H1 (cell line): ENCODE data around the gene DBNL. TPM values are rescaled to one million over a fixed set of nuclear protein-coding genes. Genes with fewer than 3 reads are reported as not detected.

Experiments
- CTCF ChIA-PET: fragments of 300-600 bp; sonication (Branson Sonifier 250); formaldehyde crosslinking; loops from one replicate; lab custom pipeline; 2021; ENCODE audit not compliant: partially characterized antibody; lab: Charles Lee
- POLR2A ChIA-PET: fragments of 300-600 bp; sonication (Branson Sonifier 250); formaldehyde crosslinking; loops from one replicate; lab custom pipeline; 2021; ENCODE audit warnings: inconsistent platforms; ENCODE audit not compliant: partially characterized antibody; lab: Charles Lee
- DNase-seq, 2 experiments: peaks; one replicate each; pipeline versions ENCODE4 v3.0.0 to v3.0.0-alpha.2; 2010 to 2022; ENCODE audit warnings: low spot score in 2 of 2, low read depth in 1 of 2, mixed read lengths in 1 of 2
- FAIRE-seq: peaks from 2 replicates; lab custom pipeline; 2011; peaks lifted over from hg19 to GRCh38; lab: Jason Lieb, UNC
- H2AFZ ChIP-seq: 2 replicates; pipeline ENCODE4 v1.8.1; 2012; ENCODE audit warnings: low read length, inconsistent platforms
- H2AK5ac ChIP-seq: 2 replicates; pipeline ENCODE4 v1.6.1; 2013; ENCODE audit warnings: low read depth, low read length
- H2BK120ac ChIP-seq: replicated peaks from 2 replicates; pipeline ENCODE3; 2013; ENCODE audit warnings: low read depth, low read length, inconsistent platforms
- H2BK12ac ChIP-seq: 2 replicates; pipeline ENCODE4 v1.6.1; 2013; ENCODE audit warnings: low read depth, low read length
- H2BK15ac ChIP-seq: 2 replicates; pipeline ENCODE4 v1.6.1; 2013; ENCODE audit warnings: low read length
- H2BK20ac ChIP-seq: 2 replicates; pipeline ENCODE4 v1.6.1; 2013; ENCODE audit warnings: low read length
- H2BK5ac ChIP-seq: 2 replicates; pipeline ENCODE4 v1.6.1; 2013; ENCODE audit warnings: low read depth, low read length
- H3K14ac ChIP-seq: 2 replicates; pipeline ENCODE4 v1.6.1; 2013; ENCODE audit warnings: inconsistent platforms; ENCODE audit not compliant: insufficient read length
- H3K18ac ChIP-seq: 2 replicates; pipeline ENCODE4 v1.6.1; 2013; ENCODE audit warnings: low read length; ENCODE audit errors: extremely low read depth
- H3K23ac ChIP-seq: 2 replicates; pipeline ENCODE4 v1.6.1; 2013; ENCODE audit warnings: inconsistent platforms; ENCODE audit not compliant: insufficient read length
- H3K23me2 ChIP-seq: 2 replicates; pipeline ENCODE4 v1.6.1; 2013; ENCODE audit warnings: low read depth, low read length
- H3K27ac ChIP-seq: 2 replicates; pipeline ENCODE4 v1.6.1; 2011; ENCODE audit warnings: low read depth, low read length, inconsistent platforms
- H3K27me3 ChIP-seq, 4 experiments: replicated peaks in 1 of 4; 1 replicate in 1 of 4; 2 replicates in 3 of 4; pipeline versions ENCODE4 v1.6.1 to v1.8.1; 2011 to 2013; ENCODE audit warnings: low read length in 3 of 4, mild to moderate bottlenecking in 3 of 4, inconsistent platforms in 2 of 4, mixed read lengths in 2 of 4, moderate library complexity in 1 of 4; ENCODE audit not compliant: control insufficient read depth in 3 of 4, insufficient read depth in 3 of 4; ENCODE audit errors: extremely low read depth in 1 of 4
- H3K36me3 ChIP-seq, 4 experiments: 2 replicates each; pipeline versions ENCODE4 v1.6.1 to v1.8.1; 2011 to 2013; ENCODE audit warnings: mild to moderate bottlenecking in 4 of 4, low read length in 3 of 4, moderate library complexity in 2 of 4, control low read depth in 1 of 4, inconsistent platforms in 1 of 4; ENCODE audit not compliant: insufficient read depth in 4 of 4, control insufficient read depth in 2 of 4
- H3K4ac ChIP-seq: replicated peaks from 2 replicates; pipeline ENCODE3; 2013; ENCODE audit warnings: low read length, low read depth, mixed read lengths, inconsistent platforms; ENCODE audit not compliant: insufficient read length
- H3K4me1 ChIP-seq, 4 experiments: replicated peaks in 1 of 4; 1 replicate in 1 of 4; 2 replicates in 3 of 4; pipeline versions ENCODE4 v1.6.1 to v1.8.1; 2011 to 2013; ENCODE audit warnings: low read length in 3 of 4, inconsistent platforms in 2 of 4, mixed read lengths in 1 of 4; ENCODE audit not compliant: insufficient read depth in 4 of 4, control insufficient read depth in 3 of 4
- H3K4me2 ChIP-seq, 2 experiments: 2 replicates each; pipeline versions ENCODE4 v1.6.1 to v1.8.1; 2011 to 2013; ENCODE audit warnings: low read depth in 2 of 2, low read length in 2 of 2, control low read depth in 1 of 2, inconsistent platforms in 1 of 2, mild to moderate bottlenecking in 1 of 2; ENCODE audit not compliant: insufficient read depth in 1 of 2
- H3K4me3 ChIP-seq, 4 experiments: fragments of 200-600, 300-600 bp in 1 of 4; sonication (generic), shearing (Covaris generic), sonication (Bioruptor Twin) in 1 of 4; 2 replicates each; pipeline versions ENCODE4 v1.5.1 to v1.8.1; 2011 to 2016; ENCODE audit warnings: low read length in 4 of 4, low read depth in 3 of 4, control low read depth in 2 of 4, inconsistent platforms in 2 of 4, mild to moderate bottlenecking in 2 of 4, mixed read lengths in 1 of 4, moderate library complexity in 1 of 4; ENCODE audit not compliant: insufficient read depth in 2 of 4; ENCODE audit errors: extremely low read depth in 1 of 4
- H3K56ac ChIP-seq: replicated peaks from 2 replicates; pipeline ENCODE3; 2013; ENCODE audit warnings: low read depth, mild to moderate bottlenecking, mixed read lengths, low read length, inconsistent platforms; ENCODE audit not compliant: insufficient read length
- H3K79me1 ChIP-seq: 2 replicates; pipeline ENCODE4 v1.6.1; 2013; ENCODE audit warnings: low read depth, low read length, control low read depth
- H3K79me2 ChIP-seq, 2 experiments: 2 replicates each; pipeline versions ENCODE4 v1.6.1 to v1.8.1; 2012 to 2013; ENCODE audit warnings: low read length in 2 of 2, mild to moderate bottlenecking in 2 of 2, inconsistent platforms in 1 of 2; ENCODE audit not compliant: insufficient read depth in 2 of 2, control insufficient read depth in 1 of 2
- H3K9ac ChIP-seq, 4 experiments: replicated peaks in 1 of 4; 1 replicate in 1 of 4; 2 replicates in 3 of 4; pipeline versions ENCODE4 v1.6.1 to v1.8.1; 2011 to 2013; ENCODE audit warnings: low read depth in 3 of 4, low read length in 3 of 4, control low read depth in 2 of 4, mild to moderate bottlenecking in 2 of 4, moderate library complexity in 2 of 4, inconsistent platforms in 1 of 4; ENCODE audit errors: extremely low read depth in 1 of 4
- H3K9me3 ChIP-seq, 2 experiments: 2 replicates each; pipeline versions ENCODE4 v1.6.1 to v1.8.1; 2012 to 2013; ENCODE audit warnings: mild to moderate bottlenecking in 2 of 2, moderate library complexity in 2 of 2, control low read depth in 1 of 2, inconsistent platforms in 1 of 2, low read depth in 1 of 2, low read length in 1 of 2, mixed read lengths in 1 of 2; ENCODE audit not compliant: insufficient read depth in 2 of 2
- H4K20me1 ChIP-seq, 2 experiments: replicated peaks in 1 of 2; 2 replicates each; pipeline versions ENCODE3 to v1.8.1; 2011 to 2013; ENCODE audit warnings: inconsistent platforms in 2 of 2, low read length in 2 of 2, mild to moderate bottlenecking in 1 of 2; ENCODE audit not compliant: insufficient read depth in 2 of 2, control insufficient read depth in 1 of 2
- H4K5ac ChIP-seq: 2 replicates; pipeline ENCODE4 v1.6.1; 2013; ENCODE audit warnings: low read length, low read depth, mixed read lengths, inconsistent platforms; ENCODE audit not compliant: insufficient read length
- H4K8ac ChIP-seq: 2 replicates; pipeline ENCODE4 v1.8.0; 2013; ENCODE audit warnings: mild to moderate bottlenecking, moderate library complexity, low read length, inconsistent platforms; ENCODE audit not compliant: insufficient read depth; ENCODE audit errors: extremely low read depth
- H4K91ac ChIP-seq: replicated peaks from 2 replicates; pipeline ENCODE3; 2013; ENCODE audit warnings: low read length, mixed read lengths, inconsistent platforms; ENCODE audit not compliant: insufficient read length
- CEBPB ChIP-seq: IDR thresholded peaks from 2 replicates; pipeline ENCODE4 v1.6.1; 2012; ENCODE audit warnings: low read depth, low read length
- CTBP2 ChIP-seq: IDR thresholded peaks from 2 replicates; pipeline ENCODE4 v1.7.0; 2011; ENCODE audit warnings: borderline replicate concordance, mild to moderate bottlenecking, moderate library complexity, mixed read lengths, low read length; ENCODE audit not compliant: insufficient read depth, insufficient read length
- KDM4A ChIP-seq: IDR thresholded peaks from one replicate; pipeline ENCODE4 v1.7.1; 2012; ENCODE audit warnings: low read depth, mild to moderate bottlenecking, moderate library complexity, low read length, inconsistent platforms; ENCODE audit not compliant: severe bottlenecking
- NANOG ChIP-seq: IDR thresholded peaks from 2 replicates; pipeline ENCODE4 v1.6.1; 2011; ENCODE audit warnings: low read length, low read depth, mild to moderate bottlenecking, inconsistent platforms; ENCODE audit not compliant: insufficient read depth, poor library complexity, severe bottlenecking
- USF2 ChIP-seq: IDR thresholded peaks from 2 replicates; pipeline ENCODE4 v1.6.1; 2011; ENCODE audit warnings: low read length, improper control_type of control experiment
- WGBS, 2 experiments: shearing (Covaris generic) in 1 of 2; methylation state at CpG; one replicate each; pipeline versions ENCODE4 v1.1.6 to v1.1.7; 2013 to 2015; ENCODE audit warnings: low lambda C conversion rate in 2 of 2, mixed read lengths in 2 of 2, inconsistent platforms in 1 of 2, low coverage in 1 of 2, missing lambda C conversion rate in 1 of 2; ENCODE audit not compliant: insufficient replicate concordance in 2 of 2, insufficient coverage in 1 of 2, insufficient read length in 1 of 2; ENCODE audit errors: extremely low coverage in 1 of 2, missing lambda C conversion rate in 1 of 2; 5-methylcytosine and 5-hydroxymethylcytosine counted together
- polyA plus RNA-seq, 7 experiments: library from polyadenylated mRNA; depleted of rRNA in 3 of 7; stranded (reverse) in 5 of 7; unstranded in 2 of 7; fragments of >200 nt in 5 of 7; fragments of 200-250 nt in 2 of 7; gene quantifications; 1 replicate in 5 of 7; 2 replicates in 1 of 7; 4 replicates in 1 of 7; pipeline versions ENCODE4 v1.2.1 to v1.2.3, GENCODE V29; 2011 to 2013; ENCODE audit warnings: missing spikeins in 2 of 7, mixed read lengths in 2 of 7
- total RNA-seq: library from RNA; stranded (reverse); fragmentation: NEBNext Ultra II Directional; extraction: Animal tissue kit (Norgen Biotek cat#: 25700); gene quantifications from 2 replicates; pipeline ENCODE4 v1.2.1, GENCODE V29; 2021

DBNL gene
- total and polyA plus RNA-seq, 2 of the 8 experiments (the other 6 are each of a cell fraction or from before 2014, with no cell fraction given): 30.9 to 56.6 TPM

GRCh38 chr7:44071726-44072363 lies 27.3 kb downstream of the DBNL start:
- H3K27ac ChIP-seq: no peak overlapping the region
- H4K8ac ChIP-seq: no peak overlapping the region
- peaks cover 0 to 3% (median 0%) of the 10 kb centered on the region in 4 experiments; a peak in 2 of 7 replicates for H3K27me3 ChIP-seq
- POLR2A ChIA-PET: interaction anchor here (0.9 to 2.1 kb wide), 7 partner anchors 8 to 51 kb away, joined by 3 to 9 read pairs (median 4); partner anchors contain the start of gene POLD2
- peaks cover 5 to 14% (median 8%) of the 10 kb centered on the region in 4 experiments; a peak in 7 of 8 replicates for H3K36me3 ChIP-seq
- H3K23ac ChIP-seq: no peak overlapping the region
- H3K9ac ChIP-seq: no peak overlapping the region
- H3K4ac ChIP-seq: peak overlapping the region; percentile 29
- H3K56ac ChIP-seq: no peak overlapping the region
- no peak overlapping the region for H2AFZ ChIP-seq
- 84% methylated on average over 9 of the region's 9 CpGs; no CpG with 5 or more reads in 1 of the 2 experiments for WGBS, 2 experiments
- no peak overlapping the region for H3K4me2 ChIP-seq
- H2BK120ac ChIP-seq: no peak overlapping the region
- no peak overlapping the region for H3K4me3 ChIP-seq
- no peaks in the 10 kb centered on the region for H3K23me2 ChIP-seq
- H3K79me2 ChIP-seq: no peaks in the 10 kb centered on the region
- TF ChIP-seq USF2 (no peak), NANOG (no peak), CTBP2 (no peak), KDM4A (no peak), CEBPB (no peak)
- H2BK5ac ChIP-seq: no peak overlapping the region
- no peak overlapping the region for H3K14ac ChIP-seq
- H2BK20ac ChIP-seq: no peak overlapping the region
- no peaks in the 10 kb centered on the region for H3K9me3 ChIP-seq
- no peaks in the 10 kb centered on the region for H3K79me1 ChIP-seq
- FAIRE-seq (no peak), DNase-seq (no peak)
- H4K91ac ChIP-seq: no peak overlapping the region
- no peak overlapping the region for H2AK5ac ChIP-seq
- H3K18ac ChIP-seq: no peak overlapping the region
- CTCF ChIA-PET: interaction anchor here (0.7 to 2.1 kb wide), 17 partner anchors 8 to 165 kb away, joined by 3 to 10 read pairs (median 4); no protein-coding TSS in a partner anchor
- peaks cover 0 to 6% of the 10 kb centered on the region in 2 experiments for H4K20me1 ChIP-seq
- H4K5ac ChIP-seq: no peak overlapping the region
- no peaks in the 10 kb centered on the region for H3K4me1 ChIP-seq
- no peak overlapping the region for H2BK12ac ChIP-seq
- no peak overlapping the region for H2BK15ac ChIP-seq
